Posterior vena cava (tissue), 2 donors: ENCODE results near the gene NFILZ. TPM values are rescaled to one million over a fixed set of nuclear protein-coding genes. Genes with fewer than 3 reads are reported as not detected.

Experiments used
- DNase-seq: peaks from one replicate; pipeline ENCODE4 v3.0.0-alpha.2; 2020; ENCODE audit warnings: low spot score
- intact Hi-C, 2 donors: fragments of 100-400 bp; cut with DNase I; formaldehyde crosslinking; loops; one replicate each; pipeline versions ENCODE4 v1.14.1 to v1.14.2; 2022 to 2023
- total RNA-seq, 2 donors: library from RNA; stranded (reverse); fragmentation: NEBNext Ultra II Directional; extraction: Animal tissue kit (Norgen Biotek cat#: 25700); gene quantifications; one replicate each; pipeline ENCODE4 v1.2.1, GENCODE V29; 2021
- donor health status: DM: yes; HTN: yes; CAD: no.
- donor health status: DM: yes; HTN: yes; CAD: no.

The NFILZ gene
- total RNA-seq, 2 donors from 2014 or later = not detected

DNA sequence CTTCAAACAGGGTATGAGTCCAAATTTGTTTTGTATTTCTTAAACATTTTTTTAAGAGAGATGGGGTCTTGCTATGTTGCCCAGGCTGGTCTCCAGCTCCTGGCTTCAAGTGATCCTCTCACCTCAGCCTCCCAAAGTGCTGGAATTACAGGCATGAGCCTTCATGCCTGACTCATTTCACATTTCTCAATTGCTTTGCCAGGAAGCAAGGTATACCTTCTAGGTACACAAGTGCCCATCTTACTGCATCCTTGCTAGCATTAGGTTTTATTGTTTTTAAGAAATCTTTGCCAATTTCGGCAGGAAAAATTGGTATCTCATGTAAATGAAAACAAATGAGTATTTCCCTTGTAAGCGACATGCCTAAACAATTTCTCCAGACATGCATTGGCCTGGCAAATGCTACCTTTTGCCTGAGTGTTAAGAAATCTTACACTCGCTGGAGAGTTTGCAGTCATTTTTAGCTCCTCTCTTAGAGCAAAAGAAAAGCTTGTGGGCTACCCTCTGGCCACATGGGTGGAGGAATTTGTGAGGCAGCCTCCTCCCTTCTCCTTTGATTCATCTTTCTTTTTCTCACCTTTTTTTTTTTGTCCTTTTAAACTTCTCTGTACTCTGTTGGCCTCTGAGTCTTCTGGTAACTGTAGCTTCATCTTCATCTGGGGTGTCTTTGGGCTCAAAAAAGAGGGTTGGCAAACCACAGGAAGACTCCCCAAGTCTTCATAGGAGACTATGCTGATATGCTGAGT lies 35.2 kb downstream of the NFILZ start:
- intact Hi-C loops = no loop called here
- DNase-seq = no peak

DNA sequence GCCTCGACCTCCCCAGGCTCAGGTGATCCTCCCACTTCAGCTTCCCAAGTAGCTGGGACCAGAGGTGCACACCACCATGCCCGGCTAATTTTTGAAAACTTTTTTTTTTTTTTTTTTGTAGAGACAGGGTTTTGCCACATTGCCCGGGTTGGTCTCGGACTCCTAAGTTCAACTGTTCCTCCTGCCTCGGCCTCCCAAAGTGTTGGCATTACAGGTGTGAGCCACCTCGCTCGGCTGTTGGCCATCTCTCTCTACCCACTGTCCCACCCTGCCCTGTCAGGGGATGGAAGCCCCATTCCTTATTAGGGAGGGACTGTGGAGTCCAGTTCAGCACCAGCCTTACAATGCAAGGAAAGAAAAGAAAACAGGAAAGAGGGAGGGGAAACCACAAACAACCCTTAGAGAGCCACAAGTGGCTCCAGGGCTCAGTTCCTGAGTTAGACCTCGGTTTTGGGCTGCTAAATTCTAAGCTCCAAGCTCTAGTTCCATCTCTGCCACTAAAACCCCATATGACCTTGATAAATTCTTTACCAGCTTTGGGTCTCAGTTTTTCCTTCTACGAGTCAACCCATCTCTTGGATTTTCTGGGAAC lies 36.5 kb downstream of the NFILZ start:
- DNase-seq = no peak
- intact Hi-C loops = no loop called here

DNA sequence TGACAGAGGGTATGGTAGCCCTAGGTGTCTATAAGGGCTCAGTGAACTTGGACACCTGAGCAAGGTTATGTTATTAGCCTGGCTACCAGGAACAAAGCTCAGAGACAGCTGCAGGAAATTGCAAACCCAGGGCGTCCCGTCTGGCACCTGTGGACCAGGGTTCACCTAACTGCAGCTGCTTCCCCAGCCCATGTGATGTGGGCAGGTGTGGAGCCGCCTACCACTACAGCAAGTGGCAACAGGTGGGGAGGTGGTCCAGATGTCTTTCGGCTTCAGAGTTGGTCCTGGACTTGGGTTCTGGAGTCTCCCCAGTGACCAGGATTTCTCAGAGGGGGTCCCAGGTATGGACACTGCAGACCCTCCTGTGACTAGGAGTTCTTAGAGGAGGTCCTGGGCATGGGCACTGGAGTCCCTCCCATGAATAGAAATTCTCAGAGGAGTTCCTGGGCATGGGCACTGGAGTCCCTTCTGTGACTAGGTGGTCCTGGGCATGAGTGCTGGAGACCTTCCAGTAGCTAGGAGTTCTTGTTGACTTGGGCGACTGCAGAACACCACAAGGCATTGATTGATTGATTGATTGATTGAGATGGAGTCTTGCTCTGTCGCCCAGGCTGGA lies 43.0 kb downstream of the NFILZ start:
- intact Hi-C loops = no loop called here
- no peak for DNase-seq

DNA sequence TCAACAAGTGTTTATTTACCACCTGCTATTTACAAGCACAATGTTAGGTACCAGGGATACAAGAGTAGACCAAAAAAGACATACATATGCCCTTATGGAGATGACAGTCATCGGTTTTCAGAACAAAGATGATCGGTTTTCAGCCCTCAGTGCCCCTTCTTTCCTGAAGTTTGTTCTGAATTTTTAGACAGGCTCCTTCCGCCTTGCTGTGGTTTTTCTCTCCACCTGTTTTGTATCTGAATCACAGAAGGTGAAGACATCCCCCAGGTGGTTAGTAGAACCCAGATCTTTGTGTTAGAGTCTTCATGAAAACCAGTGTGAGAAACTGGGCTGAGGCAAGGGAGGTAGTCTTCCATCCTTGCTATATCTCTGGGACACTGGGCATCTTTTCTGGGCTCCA lies 44.6 kb downstream of the NFILZ start:
- no peak for DNase-seq
- intact Hi-C loops = no loop called here

DNA sequence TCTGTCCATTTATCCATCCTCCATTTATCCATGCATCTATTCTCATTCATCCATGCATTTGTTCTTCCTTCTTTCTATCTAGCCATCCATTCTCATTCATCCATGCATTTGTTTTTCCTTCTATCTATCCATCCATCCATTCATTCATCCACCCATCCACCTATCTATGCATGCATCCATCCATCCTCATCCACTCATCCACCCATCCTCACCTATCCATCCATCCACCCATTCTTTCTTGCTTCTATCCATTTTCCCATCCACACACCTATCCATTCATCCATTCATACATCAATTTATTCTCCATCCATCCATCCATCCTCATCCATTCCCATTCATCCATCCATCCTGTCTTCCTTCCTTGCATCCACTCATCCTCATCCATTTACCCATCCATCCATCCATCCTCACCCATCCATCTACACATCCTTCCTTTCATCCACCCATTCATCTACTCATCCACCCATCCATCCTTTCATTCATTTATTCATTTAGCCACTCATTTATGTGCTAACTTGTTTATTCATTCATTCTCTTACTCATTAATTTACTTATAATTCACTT lies 47.9 kb downstream of the NFILZ start:
- intact Hi-C loops = no loop called here
- DNase-seq = no peak

Other genes with a start within 250 kb of the NFILZ start
- 10 to 100 TPM; 83.1 to 86.9 TPM for gene RAB11B, start 240.3 kb upstream of the NFILZ start, total RNA-seq
- gene MARCHF2, start 217.3 kb upstream of the NFILZ start, total RNA-seq = 10 to 100 TPM; 50.3 to 57.6 TPM
- 100 to 1,000 TPM; 118 to 119 TPM for gene HNRNPM, start 185.7 kb upstream of the NFILZ start, total RNA-seq
- gene PRAM1, start 128.0 kb upstream of the NFILZ start, total RNA-seq = 1 to 10 TPM; 1.5 to 2.6 TPM
- 10 to 100 TPM; 15.9 to 16.0 TPM for gene ZNF414, start 116.5 kb upstream of the NFILZ start, total RNA-seq
- gene MYO1F, start 53.2 kb upstream of the NFILZ start, total RNA-seq = 10 to 100 TPM; 19.1 to 37.3 TPM
- gene ADAMTS10, start 19.9 kb upstream of the NFILZ start, total RNA-seq = 10 to 100 TPM; 27.2 to 43.3 TPM
- gene ACTL9, start 68.2 kb downstream of the NFILZ start, total RNA-seq = not detected
- not detected for gene OR2Z1, start 91.0 kb downstream of the NFILZ start, total RNA-seq
- gene ZNF558, start 201.7 kb downstream of the NFILZ start, total RNA-seq = 10 to 100 TPM; 20.1 to 23.5 TPM
- gene MBD3L1, start 201.7 kb downstream of the NFILZ start, total RNA-seq = not detected